Esophagus mucosa (tissue), 1 donor: ENCODE data around the gene ZNF626. TPM values are rescaled to one million over a fixed set of nuclear protein-coding genes. Genes with fewer than 3 reads are reported as not detected.
A peak's percentile ranks its signal among the peaks of the same experiment; 100 is the strongest.
"Not testable (repeated sequence)": the region's sequence is repeated elsewhere in the genome, so short reads cannot be mapped to it uniquely, and the experiment has no call there.

Source experiments
- ATAC-seq: fragments of 200-7000 bp; cut with Tn5 transposase; one replicate; pipeline ENCODE4 v1.9.1; 2020
- total RNA-seq: library from RNA; stranded (reverse); gene quantifications from one replicate; pipeline ENCODE4 v1.2.4, GENCODE V29; 2023
- donor health status: DM: yes; HTN: yes; CAD: no.

ZNF626 gene
- 4.9 TPM for total RNA-seq

- peak; percentile 100 for ATAC-seq
Observed at GRCh38 chr19:20661150-20661819, at the start of gene ZNF626. Gene ZNF626, minus strand, starts transcription at chr19:20661571. Its CDS starts 125 bp downstream, at chr19:20661446.

DNA sequence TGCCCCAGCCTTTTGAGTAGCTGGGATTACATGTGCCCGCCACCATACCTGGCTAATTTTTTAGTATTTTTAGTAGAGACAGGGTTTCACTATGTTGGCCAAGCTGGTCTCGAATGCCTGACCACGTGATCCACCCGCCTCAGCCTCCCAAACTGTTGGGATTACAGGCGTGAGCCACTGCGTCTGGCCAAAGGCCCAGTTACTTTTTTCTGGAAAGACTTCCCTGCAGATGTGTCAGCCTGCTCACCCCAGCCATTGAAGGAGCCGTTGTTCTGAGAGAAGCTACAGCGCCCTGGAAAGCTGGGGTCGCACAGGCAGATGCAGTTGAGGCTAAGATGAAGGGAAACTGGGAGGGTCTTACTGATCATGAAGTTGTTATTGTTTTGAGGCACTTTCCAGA lies 7.9 kb upstream of the ZNF626 start:
- ATAC-seq = no peak

DNA sequence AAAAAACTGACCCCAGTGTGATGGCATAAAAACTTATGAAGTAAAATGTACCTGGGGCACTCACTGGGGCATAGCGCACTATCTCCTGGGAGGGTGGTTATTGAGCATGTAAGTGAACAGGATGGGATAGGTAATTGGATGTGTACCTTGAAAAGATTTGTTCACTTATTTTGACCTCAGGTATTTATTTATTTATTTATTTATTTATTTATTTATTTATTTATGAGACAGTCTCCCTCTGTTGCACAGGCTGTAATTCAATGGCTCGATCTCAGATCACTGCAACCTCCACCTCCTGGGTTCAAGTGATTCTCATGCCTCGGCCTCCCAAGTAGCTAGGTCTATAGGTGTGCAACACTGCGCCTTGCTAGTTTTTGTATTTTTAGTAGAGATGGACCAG lies 5.9 kb upstream of the ZNF626 start:
- ATAC-seq = no peak

- no peak for ATAC-seq
Observed at GRCh38 chr19:20664901-20665781, 3.8 kb upstream of the ZNF626 start.

DNA sequence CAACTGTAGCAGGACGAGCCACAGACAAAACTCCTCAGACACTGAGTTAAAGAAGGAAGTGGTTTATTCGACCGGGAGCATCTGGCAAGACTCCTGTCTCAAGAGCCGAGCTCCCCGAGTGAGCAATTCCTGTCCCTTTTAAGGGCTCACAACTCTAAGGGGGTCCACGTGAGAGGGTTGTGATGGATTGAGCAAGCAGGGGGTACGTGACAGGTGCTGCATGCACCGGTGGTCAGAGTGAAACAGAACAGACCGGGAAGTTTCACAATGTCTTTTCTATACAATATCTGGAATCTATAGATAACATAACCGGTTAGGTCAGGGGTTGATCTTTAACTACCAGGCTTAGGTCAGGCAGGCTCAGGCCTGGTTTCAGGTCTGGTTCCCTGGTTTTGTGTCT lies 3.1 kb upstream of the ZNF626 start:
- ATAC-seq = not testable (repeated sequence)

- ATAC-seq = no peak
Observed at GRCh38 chr19:20662421-20663105, 1.2 kb upstream of the ZNF626 start.

DNA sequence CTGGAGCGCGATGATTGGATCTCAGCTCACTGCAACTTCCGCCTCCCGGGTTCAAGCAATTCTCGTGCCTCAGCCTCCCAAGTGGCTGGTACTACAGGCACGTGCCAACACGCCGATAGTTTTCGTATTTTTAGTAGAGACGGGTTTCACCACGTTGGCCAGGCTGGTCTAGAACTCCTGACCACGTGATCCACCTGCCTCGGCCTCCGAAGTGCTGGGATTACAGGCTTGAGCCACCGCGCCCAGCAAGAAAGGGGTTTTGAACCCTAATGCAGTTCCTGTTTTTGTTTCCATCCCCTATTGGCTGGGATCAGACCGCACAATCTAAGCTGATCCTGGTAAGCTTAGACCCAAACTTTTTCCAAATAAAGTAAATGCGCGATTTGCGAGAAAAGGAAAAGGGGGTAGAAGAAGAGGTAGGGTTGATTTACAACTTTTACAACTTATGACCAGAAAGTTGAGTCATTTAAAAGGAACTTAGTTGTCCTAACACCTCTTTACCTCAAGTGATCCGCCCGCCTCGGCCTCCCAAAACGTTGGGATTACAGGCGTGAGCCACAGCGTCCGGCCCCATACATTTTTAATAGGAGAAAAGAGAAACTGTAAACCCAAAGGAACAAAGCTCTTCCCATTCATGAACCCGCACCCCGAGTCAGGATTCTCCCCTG lies 764 bp downstream of the ZNF626 start:
- no peak for ATAC-seq

DNA sequence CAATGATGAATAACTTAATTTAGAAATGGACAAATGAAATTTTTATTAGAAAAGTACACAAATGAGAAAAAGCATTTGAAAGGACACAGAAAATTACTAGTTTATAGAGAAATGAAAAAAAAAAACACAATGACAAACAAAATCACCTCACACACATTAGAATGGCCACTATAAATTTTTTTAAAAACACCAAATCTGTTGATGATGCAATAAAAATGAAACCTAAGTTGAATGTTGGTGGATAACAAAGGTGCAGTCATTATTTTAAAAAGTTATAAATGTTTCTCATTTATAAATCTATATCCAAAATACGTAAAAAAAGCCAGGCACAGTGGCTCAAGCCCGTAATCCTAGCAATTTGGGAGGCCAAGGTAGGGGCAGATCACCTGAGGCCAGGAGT lies 20.8 kb downstream of the ZNF626 start:
- no peak for ATAC-seq

DNA sequence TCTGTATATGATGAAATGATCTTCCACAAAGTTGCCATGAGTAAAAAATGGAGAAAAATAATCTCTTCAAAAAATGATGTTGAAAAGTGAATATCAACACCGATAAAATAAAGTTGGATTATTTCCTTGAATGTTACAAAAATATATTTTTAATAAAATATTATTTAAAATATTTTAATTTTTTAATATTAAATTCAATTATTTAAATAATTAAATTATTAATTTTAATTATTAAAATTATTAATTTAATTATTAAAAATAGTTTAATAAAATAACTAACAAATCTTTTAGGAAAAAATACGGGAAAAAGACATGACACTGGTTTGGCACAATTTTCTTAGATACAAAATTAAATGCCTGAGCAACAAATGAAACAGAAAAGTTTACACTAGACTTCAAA lies 21.3 kb downstream of the ZNF626 start:
- no peak for ATAC-seq

GRCh38 chr19:20624560-20624959 lies 36.8 kb downstream of the ZNF626 start:
- ATAC-seq = not testable (repeated sequence)

DNA sequence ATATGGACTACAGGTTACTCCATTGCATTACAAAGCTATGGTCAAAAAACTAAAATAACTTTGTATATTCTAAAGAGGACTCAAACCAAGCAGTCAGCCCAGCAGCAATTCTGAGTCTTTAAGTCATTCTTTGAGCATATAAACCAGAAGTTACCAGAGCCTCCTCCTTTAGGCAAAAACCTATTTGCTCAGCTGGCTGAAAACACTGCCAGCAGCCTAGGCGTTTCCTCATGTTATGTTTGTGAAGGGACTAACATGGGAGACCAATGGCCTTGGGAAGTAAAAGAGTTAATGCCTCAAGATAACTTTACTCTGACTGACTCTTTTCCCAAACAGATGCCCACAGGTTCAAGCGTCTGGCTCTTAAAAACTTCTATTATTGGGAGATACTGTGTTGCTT lies 45.3 kb downstream of the ZNF626 start:
- ATAC-seq = no peak

DNA sequence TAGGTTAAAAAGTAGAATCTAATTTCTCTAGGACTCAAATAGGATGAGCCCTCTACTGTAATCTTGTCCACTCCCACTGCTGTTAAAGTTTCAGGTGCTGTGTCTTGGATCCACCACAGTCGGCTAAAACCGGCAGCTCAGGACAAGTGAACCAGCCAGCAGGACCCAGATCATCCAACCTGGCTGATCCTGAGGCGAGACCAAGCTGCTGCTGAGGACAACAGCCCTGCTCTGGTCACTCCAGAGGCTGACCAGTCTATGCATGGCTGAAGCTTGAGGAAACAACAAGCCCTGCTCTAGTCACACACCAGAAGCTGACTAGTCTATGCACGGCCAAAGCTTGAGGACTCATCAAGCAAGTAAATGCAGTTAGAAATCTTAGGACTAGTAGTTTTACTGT lies 46.4 kb downstream of the ZNF626 start:
- not testable (repeated sequence) for ATAC-seq

- no peak for ATAC-seq
Observed at GRCh38 chr19:20612711-20613316, 48.6 kb downstream of the ZNF626 start.

DNA sequence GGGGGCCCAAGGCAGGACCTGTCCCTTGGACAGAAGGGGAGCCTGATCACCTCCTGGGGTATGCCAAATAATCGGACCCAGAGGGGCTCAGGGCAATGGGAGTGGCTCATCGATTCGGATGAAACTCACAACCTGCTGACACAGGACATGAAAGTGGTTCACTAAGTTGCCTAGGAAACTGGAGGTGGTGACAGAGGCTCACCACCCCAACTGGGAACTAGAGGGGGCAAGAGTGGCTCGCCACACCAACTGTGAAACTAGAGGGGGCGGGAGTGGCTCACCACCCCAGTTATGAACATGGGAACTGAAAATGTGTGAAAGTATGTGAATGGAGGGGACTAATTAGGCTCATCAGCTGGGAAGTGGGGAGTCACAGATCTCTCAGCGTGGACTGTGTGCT lies 49.5 kb downstream of the ZNF626 start:
- no peak for ATAC-seq

- ATAC-seq = no peak
Observed at GRCh38 chr19:20607943-20608342, 53.4 kb downstream of the ZNF626 start.

Other genes starting within 250 kb of the ZNF626 start
- 2.3 TPM for gene ZNF737, start 95.8 kb downstream of the ZNF626 start, total RNA-seq
- 2.4 TPM for gene ZNF66, start 114.7 kb upstream of the ZNF626 start, total RNA-seq